GM19455 (cell line): Measurements from ENCODE around the gene LRRK2.

Experiments used
- ATAC-seq: cut with Tn5 transposase; IDR thresholded peaks from one replicate; pipeline ENCODE4 v1.9.1; 2021; ENCODE audit not compliant: unreplicated experiment

LRRK2 gene

DNA sequence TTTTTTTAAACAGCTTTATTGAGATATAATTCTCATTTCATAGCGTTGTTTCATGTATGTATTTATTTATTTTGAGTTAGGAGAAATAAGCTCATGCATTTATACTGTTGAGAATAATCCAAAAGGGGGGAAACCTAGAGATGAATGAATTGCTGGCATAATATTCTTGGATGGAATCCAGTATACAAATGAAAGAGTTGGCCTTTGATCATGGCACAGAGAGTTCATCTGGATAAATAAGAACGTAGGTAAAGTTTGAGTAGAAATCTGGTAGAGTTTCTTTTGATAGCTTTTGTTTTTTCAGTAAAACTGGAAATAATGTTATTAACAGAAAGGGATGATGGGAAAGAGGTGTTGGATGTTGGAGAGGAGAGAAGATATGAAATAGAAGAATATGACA is 166.2 kb downstream of the LRRK2 start:
- ATAC-seq, result no peak

DNA sequence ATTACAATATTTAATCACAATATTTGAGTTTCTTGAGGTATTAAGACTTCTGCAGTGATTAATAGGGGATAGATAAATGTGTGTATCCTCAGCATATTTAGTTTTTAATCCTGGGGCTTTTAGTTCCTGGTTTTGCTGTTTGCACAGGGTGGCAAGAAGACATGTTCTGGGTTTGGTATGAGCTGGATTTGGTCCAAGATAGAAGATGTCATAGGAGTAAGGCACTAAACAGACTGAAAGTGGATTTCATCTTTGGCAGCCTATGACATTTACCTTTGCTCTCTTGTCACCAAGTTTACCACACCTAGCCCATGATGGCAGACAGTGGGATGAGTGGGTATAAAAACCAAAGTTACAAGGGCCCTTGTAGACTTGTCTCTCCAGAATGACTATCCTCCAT is 168.2 kb downstream of the LRRK2 start:
- ATAC-seq, result no peak

DNA sequence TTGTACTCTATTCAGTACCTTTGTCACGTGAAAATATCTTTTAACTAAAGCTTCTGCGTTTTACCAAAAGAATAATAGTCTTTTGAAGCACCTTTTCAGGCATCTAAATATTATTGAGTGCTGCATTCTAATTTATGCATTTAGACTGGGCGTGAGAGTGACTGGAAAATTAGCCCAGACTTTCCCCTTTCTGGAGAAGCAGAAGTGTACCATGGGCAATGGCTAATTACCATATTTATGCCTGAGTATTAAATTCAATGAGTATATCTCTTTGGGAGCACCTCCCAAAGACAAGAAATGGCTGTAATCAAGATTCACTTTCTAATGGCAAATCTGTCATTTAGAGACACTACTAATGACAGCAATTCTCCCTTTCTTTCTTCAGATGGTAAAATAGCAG is 174.9 kb downstream of the LRRK2 start:
- no peak for ATAC-seq

DNA sequence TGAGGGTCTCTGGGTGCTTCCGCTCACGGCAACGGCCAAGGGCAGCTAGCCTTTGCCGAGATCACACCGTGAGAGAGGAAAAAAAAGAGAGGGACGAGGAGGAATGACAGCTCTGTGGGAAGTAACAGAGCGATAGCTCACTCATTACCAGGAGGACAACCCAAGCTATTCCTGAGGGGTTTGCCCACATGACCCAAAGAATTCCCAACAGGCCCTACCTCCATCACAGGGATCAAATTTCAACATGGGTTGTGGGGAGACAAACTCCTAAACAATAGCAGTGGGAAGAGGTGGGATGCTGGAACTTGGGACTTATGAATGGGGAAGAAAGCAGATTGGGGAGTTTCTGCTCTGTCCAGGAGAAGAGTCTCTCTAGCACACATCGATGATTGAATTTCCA is 180.6 kb downstream of the LRRK2 start:
- no peak for ATAC-seq
